Astrocyte (in vitro differentiated cells and primary cell): ENCODE data around the gene TUB. TPM values are rescaled to one million over a fixed set of nuclear protein-coding genes. Genes with fewer than 3 reads are reported as not detected.

Experiments used
- DNase-seq: peaks from one replicate; pipeline ENCODE4 v3.0.0-alpha.2; 2010; ENCODE audit warnings: low read depth
- FAIRE-seq: peaks from 2 replicates; lab custom pipeline; 2011; peaks lifted over from hg19 to GRCh38; lab: Jason Lieb, UNC
- H2AFZ ChIP-seq: 2 replicates; pipeline ENCODE4 v1.6.0; 2012; ENCODE audit warnings: low read depth, low read length, inconsistent platforms
- H3K27ac ChIP-seq: 2 replicates; pipeline ENCODE4 v1.5.1; 2011; ENCODE audit warnings: low read depth, low read length, inconsistent platforms
- H3K27me3 ChIP-seq: 2 replicates; pipeline ENCODE4 v1.6.0; 2011; ENCODE audit warnings: low read length, inconsistent platforms; ENCODE audit not compliant: insufficient read depth
- H3K36me3 ChIP-seq: 2 replicates; pipeline ENCODE4 v1.5.1; 2011; ENCODE audit warnings: low read length, inconsistent platforms; ENCODE audit not compliant: insufficient read depth
- H3K4me1 ChIP-seq: 2 replicates; pipeline ENCODE4 v1.5.1; 2011; ENCODE audit warnings: low read length, inconsistent platforms; ENCODE audit not compliant: insufficient read depth
- H3K4me2 ChIP-seq: 2 replicates; pipeline ENCODE4 v1.6.0; 2012; ENCODE audit warnings: low read length, inconsistent platforms
- H3K4me3 ChIP-seq: 2 replicates; pipeline ENCODE4 v1.5.1; 2011; ENCODE audit warnings: low read depth, mild to moderate bottlenecking, low read length, inconsistent platforms; ENCODE audit not compliant: insufficient read depth
- H3K79me2 ChIP-seq: 2 replicates; pipeline ENCODE4 v1.6.0; 2012; ENCODE audit warnings: mild to moderate bottlenecking, low read length, inconsistent platforms; ENCODE audit not compliant: insufficient read depth
- H3K9ac ChIP-seq: 2 replicates; pipeline ENCODE4 v1.6.0; 2012; ENCODE audit warnings: mild to moderate bottlenecking, low read length, inconsistent platforms
- H3K9me3 ChIP-seq: 2 replicates; pipeline ENCODE4 v1.5.1; 2012; ENCODE audit warnings: low read depth, mild to moderate bottlenecking, low read length, inconsistent platforms; ENCODE audit not compliant: insufficient read depth
- H4K20me1 ChIP-seq: 2 replicates; pipeline ENCODE4 v1.6.0; 2012; ENCODE audit warnings: low read length, inconsistent platforms; ENCODE audit not compliant: insufficient read depth
- H3K27ac Mint-ChIP-seq: one replicate; pipeline ENCODE4 v1.8.0; 2021; ENCODE audit warnings: mild to moderate bottlenecking, mixed read lengths; ENCODE audit not compliant: unreplicated experiment
- H3K27me3 Mint-ChIP-seq: one replicate; pipeline ENCODE4 v1.8.0; 2021; ENCODE audit warnings: low read depth, mixed read lengths; ENCODE audit not compliant: unreplicated experiment
- H3K36me3 Mint-ChIP-seq: one replicate; pipeline ENCODE4 v1.8.0; 2021; ENCODE audit warnings: low read depth, mixed read lengths; ENCODE audit not compliant: unreplicated experiment
- H3K4me1 Mint-ChIP-seq: one replicate; pipeline ENCODE4 v1.8.0; 2021; ENCODE audit warnings: low read depth, mixed read lengths; ENCODE audit not compliant: unreplicated experiment
- H3K4me3 Mint-ChIP-seq: one replicate; pipeline ENCODE4 v1.8.0; 2021; ENCODE audit warnings: mild to moderate bottlenecking, moderate library complexity, mixed read lengths; ENCODE audit not compliant: unreplicated experiment
- H3K9me3 Mint-ChIP-seq: one replicate; pipeline ENCODE4 v1.8.0; 2021; ENCODE audit warnings: mild to moderate bottlenecking, mixed read lengths; ENCODE audit not compliant: unreplicated experiment
- CTCF ChIP-seq: IDR thresholded peaks from 2 replicates; pipeline ENCODE4 v1.5.1; 2011; ENCODE audit warnings: low read depth, mild to moderate bottlenecking, inconsistent platforms, low read length, moderate library complexity; ENCODE audit not compliant: insufficient read depth
- EZH2 ChIP-seq: IDR thresholded peaks from 2 replicates; pipeline ENCODE4 v1.6.1; 2012; ENCODE audit warnings: mild to moderate bottlenecking, low read length, inconsistent platforms; ENCODE audit not compliant: insufficient read depth
- total RNA-seq: library from RNA; stranded (reverse); gene quantifications from 2 replicates; pipeline ENCODE4 v1.2.1, GENCODE V29; 2021

Gene TUB
- total RNA-seq, 1 donor from 2014 or later, result 5.7 TPM

GRCh38 chr11:8095806-8096522, 15.0 kb downstream of the TUB start:
- Mint-ChIP-seq H3K4me1 (peaks cover 17% of the 10 kb centered on the region), H3K27me3 (peaks cover 2% of the 10 kb centered on the region), H3K27ac (no peak overlapping the region), H3K9me3 (no peaks in the 10 kb centered on the region), H3K36me3 (peaks cover 16% of the 10 kb centered on the region), H3K4me3 (no peak overlapping the region)
- TF ChIP-seq CTCF, result no peak
- TF ChIP-seq EZH2, result no peak
- no peak overlapping the region for H3K9ac ChIP-seq
- no peaks in the 10 kb centered on the region for H3K9me3 ChIP-seq
- peaks cover 6% of the 10 kb centered on the region for H4K20me1 ChIP-seq
- FAIRE-seq, result no peak
- H2AFZ ChIP-seq, result no peak overlapping the region
- H3K27me3 ChIP-seq, result no peaks in the 10 kb centered on the region
- no peaks in the 10 kb centered on the region for H3K36me3 ChIP-seq
- H3K79me2 ChIP-seq, result no peaks in the 10 kb centered on the region
- H3K4me1 ChIP-seq, result peaks cover 13% of the 10 kb centered on the region
- H3K27ac ChIP-seq, result no peak overlapping the region
- no peak overlapping the region for H3K4me2 ChIP-seq
- no peak overlapping the region for H3K4me3 ChIP-seq
- no peak for DNase-seq

- H3K4me1 Mint-ChIP-seq, result peaks cover 17% of the 10 kb centered on the region
- H3K9me3 ChIP-seq, result no peaks in the 10 kb centered on the region
- H3K4me3 Mint-ChIP-seq, result no peak overlapping the region
- H3K36me3 ChIP-seq, result no peaks in the 10 kb centered on the region
- no peak overlapping the region for H3K9ac ChIP-seq
- peaks cover 18% of the 10 kb centered on the region for H3K36me3 Mint-ChIP-seq
- no peak overlapping the region for H3K27ac Mint-ChIP-seq
- H3K27ac ChIP-seq, result no peak overlapping the region
- peaks cover 6% of the 10 kb centered on the region for H3K27me3 Mint-ChIP-seq
- peaks cover 13% of the 10 kb centered on the region for H3K4me1 ChIP-seq
- DNase-seq (no peak), FAIRE-seq (no peak)
- H4K20me1 ChIP-seq, result no peaks in the 10 kb centered on the region
- H3K4me3 ChIP-seq, result no peak overlapping the region
- no peaks in the 10 kb centered on the region for H3K79me2 ChIP-seq
- TF ChIP-seq EZH2, result no peak
- no peak for TF ChIP-seq CTCF
- H3K4me2 ChIP-seq, result no peak overlapping the region
- no peak overlapping the region for H2AFZ ChIP-seq
- no peaks in the 10 kb centered on the region for H3K27me3 ChIP-seq
- H3K9me3 Mint-ChIP-seq, result no peaks in the 10 kb centered on the region
These were observed 15.6 kb downstream of the TUB start for GRCh38 chr11:8096575-8096974.

- FAIRE-seq (no peak), DNase-seq (no peak)
- H3K27me3 Mint-ChIP-seq, result peaks cover 6% of the 10 kb centered on the region
- no peaks in the 10 kb centered on the region for H3K9me3 Mint-ChIP-seq
- H3K4me1 Mint-ChIP-seq, result peaks cover 17% of the 10 kb centered on the region
- H3K36me3 Mint-ChIP-seq, result peaks cover 18% of the 10 kb centered on the region
- Histone ChIP-seq H3K4me3 (no peak overlapping the region), H3K9me3 (no peaks in the 10 kb centered on the region), H3K9ac (no peak overlapping the region), H4K20me1 (no peaks in the 10 kb centered on the region), H3K36me3 (no peaks in the 10 kb centered on the region), H3K79me2 (no peaks in the 10 kb centered on the region), H3K4me2 (no peak overlapping the region), H3K27ac (no peak overlapping the region), H3K27me3 (no peaks in the 10 kb centered on the region), H2AFZ (no peak overlapping the region), H3K4me1 (peaks cover 13% of the 10 kb centered on the region)
- no peak overlapping the region for H3K4me3 Mint-ChIP-seq
- TF ChIP-seq CTCF (no peak), EZH2 (no peak)
- no peak overlapping the region for H3K27ac Mint-ChIP-seq
These were observed 16.1 kb downstream of the TUB start for GRCh38 chr11:8097062-8097461.
